GM18526 (cell line): Measurements from ENCODE around the gene AKT3.

ENCODE experiments used
- POLR2A ChIP-seq: IDR thresholded peaks from 3 replicates; pipeline ENCODE4 v1.6.1; 2011; ENCODE audit not compliant: insufficient read length; ENCODE audit errors: extremely low read depth

AKT3 gene

DNA sequence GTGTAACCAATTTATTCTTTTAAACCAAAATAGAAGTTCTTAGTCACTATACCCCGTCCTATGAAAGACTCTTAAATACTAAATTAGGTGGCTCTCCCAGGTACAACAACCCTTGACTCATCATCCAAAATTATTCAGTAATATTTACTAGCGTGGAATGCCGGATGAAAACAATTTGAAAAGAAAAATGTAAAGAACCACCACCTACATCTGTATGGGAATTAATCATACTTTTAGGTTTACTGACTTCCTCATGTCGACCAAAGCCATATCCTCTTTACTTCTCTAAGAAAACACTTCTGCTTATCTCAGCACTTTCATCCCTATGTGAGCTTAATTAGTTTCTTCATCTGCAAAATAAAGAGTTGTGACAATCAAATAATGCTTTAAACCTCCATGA, 139.6 kb downstream of the AKT3 start:
- no peak for TF ChIP-seq POLR2A

DNA sequence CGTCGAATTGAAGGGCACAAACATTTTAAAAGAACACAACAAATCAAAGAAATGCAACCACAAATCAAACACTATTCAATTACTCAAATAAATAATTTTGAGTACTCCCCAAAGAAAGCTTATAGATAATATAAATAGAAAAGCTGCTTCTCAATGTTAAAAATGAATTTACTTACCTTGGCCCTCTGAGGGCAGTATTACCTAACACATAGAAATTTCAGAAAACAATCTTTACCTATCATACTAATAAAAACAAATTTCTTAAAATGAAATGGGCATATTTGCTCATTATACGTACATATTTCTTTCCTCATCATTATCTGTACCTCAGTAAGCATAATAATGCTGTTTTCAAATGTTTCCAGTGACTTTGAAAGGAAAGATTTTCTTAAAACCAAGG, 141.8 kb downstream of the AKT3 start:
- TF ChIP-seq POLR2A = no peak

DNA sequence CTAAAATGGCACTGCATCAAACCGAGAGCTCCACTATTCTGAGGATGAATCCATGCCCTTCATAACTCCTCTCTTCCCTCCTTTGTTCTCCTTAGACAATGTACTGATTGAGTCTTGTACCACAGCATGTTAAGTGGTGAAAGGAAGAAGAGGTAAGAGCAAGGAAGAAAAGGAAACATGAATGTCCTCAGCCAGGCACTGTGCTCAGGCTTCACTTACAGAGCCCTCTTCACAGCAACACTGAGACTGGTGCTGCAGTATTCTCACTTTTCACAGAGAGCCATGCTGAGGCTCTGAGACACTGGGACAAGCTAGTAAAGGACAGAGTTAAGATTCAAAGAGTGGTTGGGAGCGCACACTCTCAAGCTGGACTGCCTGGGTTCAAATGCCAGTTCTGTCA, 143.5 kb downstream of the AKT3 start:
- no peak for TF ChIP-seq POLR2A

DNA sequence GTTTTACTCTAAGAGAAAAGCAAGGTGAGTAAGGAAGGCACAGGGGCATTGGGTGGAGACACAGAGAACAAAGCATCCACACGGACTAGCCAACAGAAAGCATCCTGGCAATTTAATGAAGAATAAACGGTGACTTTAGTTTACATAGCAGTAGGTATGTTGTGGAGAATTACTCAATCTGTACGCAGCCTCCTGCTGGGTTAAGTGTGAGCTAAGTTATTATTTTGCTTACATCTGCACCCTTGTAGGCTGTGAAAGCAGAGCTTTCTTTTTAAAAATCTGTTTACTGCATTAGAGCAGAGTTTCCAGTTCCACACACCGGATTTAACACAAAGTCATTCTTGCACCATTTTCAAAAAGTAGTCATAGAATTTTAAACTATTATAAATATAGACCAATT, 144.5 kb downstream of the AKT3 start:
- TF ChIP-seq POLR2A = no peak

DNA sequence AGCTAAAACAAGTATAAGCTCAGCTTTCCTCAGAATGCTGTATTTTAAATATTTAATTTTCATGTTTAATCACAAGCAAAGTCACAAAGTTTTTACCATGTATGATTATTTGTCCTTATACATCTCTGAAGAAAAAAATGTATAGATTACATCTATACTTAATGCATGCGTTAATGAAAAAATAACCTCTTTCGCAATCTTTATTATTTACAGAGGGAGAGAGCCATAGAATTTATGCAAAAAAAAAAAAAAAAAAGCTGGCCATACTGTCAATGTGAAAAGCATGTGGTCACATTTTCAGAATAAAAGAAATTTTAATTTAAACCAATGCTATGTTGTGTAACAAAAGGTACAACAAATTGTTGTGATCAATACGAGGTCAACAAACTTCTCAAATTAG, 148.2 kb downstream of the AKT3 start:
- TF ChIP-seq POLR2A = no peak

DNA sequence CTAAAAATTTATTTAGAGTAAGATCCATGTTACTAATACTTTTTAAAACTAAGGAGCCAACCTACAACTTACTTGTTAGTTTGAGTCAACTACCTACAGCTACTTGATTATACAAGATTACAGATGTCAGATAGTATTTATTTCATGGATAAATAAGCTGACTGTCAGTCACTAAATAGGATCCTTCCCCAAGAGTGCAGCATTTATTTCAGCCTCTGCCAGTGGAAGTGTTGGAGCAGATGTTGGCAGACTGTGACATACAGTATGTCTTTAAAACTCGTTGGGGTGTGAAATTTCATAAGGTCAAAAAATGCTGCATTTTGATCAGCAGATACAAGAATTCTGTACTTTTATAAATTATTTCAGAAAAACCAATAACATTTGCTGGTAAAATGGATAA, 156.2 kb downstream of the AKT3 start:
- TF ChIP-seq POLR2A = no peak

DNA sequence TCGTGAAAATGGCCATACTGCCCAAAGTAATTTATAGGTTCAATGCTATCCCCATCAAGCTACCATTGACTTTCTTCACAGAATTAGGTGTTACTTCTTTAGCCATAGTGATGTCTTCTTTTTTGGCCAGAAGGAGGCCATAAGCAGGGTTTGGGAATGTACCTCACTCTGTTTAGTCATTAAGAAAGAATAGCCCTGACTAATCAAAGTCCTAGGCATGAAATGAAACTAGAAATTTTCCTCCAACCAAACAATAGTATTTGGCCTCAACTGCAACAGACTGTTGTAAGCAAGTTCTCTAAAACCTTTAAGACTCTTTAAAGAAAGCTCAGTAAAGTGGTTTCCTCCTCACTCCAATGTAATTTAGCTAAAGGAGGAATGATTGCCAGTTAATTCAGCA, 163.9 kb downstream of the AKT3 start:
- no peak for TF ChIP-seq POLR2A

DNA sequence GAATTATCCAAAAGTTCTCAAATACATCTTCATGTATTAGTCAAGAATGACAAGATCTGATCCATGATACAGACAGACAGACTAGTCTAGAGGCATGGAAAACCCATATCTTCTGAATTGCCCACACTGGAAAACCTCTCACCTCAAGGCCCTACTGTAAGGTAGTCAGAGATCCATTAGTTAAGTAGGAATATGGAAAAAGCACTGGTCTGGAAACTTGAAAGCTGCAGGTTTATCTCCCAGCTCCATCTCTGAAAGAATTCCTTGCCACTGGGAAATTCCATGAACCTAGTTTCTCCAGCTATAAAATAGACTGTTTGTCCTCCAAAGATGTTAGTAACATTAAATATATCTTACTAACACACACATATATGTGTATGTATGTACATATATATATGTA, 169.2 kb downstream of the AKT3 start:
- no peak for TF ChIP-seq POLR2A

DNA sequence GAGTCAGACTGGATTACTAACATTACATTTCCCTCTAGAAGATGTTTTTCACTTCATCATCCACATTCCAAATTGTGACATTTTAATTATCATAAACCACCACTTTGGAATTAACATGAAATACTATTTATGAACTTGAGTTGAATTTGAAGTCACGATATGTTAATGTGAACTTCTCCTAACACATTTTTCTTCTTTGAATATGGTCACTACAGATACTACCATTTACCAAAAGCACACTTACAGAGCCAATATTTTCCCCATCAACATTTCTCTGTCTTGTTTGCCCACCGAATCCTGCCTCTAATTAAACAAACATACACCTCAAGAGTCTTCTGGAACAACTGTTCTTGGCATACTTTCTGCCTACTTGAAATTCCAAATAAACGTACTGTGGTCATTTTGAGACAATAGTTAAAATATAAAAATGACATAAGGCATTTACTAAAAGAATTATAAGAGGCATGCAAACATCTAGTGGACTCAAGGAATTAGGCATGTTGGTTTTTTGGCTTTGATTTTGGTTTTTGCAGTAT, 177.4 kb downstream of the AKT3 start:
- no peak for TF ChIP-seq POLR2A

DNA sequence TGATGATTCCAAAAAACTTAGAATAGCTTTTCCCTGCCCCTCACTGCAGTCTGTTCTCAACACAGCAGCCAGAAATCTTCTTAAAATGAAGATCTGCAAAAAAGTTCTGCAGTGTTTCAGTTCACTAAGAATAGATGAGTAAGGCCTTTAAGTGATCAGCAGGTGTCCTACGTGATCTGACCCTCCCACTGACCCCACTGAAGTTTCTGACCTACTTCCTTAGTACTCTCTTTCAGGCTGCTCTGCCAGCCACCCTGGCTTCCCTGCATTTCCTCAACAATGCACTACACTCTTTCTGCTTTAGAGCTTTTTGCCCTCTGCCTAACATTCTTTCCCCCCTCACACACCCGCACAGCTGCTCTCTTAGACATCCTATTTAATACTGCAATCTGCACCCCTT, 182.5 kb downstream of the AKT3 start:
- no peak for TF ChIP-seq POLR2A

DNA sequence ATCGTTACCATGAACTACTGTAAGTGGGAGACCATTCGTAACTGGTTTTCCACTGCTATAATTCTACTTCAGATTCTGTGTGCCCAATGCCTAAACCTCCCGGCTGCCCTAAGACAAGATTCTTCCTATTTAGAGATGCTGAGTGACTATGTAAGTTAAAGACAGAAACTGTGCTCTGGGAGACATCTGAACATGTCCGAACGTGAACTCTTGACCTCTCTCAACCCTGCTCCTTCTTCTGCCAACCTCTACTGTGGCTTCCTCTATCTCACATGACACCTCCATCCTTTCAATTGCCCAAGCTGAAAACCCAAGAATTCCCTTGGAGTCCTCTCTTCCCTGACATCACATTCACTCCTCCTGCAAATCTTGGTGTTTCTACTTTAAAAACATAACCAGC, 182.9 kb downstream of the AKT3 start:
- no peak for TF ChIP-seq POLR2A

DNA sequence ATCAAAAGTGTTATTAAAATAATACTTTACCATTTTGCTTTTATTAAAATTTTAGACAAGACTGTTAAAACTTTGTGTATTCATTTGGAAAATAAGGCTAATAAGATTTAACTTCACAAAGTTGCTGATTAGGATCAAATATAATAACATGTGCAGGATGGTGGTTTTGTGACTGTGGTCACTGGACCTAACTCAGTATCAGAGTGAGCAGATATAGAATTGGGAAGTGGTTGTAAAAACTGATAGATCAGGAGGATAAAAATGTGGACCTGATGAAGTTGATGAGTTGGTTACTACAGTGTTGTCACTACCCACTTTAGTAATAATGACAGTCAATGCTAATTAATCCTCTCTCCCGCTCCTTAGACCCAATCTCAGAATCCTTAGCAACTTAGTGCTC, 186.4 kb downstream of the AKT3 start:
- no peak for TF ChIP-seq POLR2A

DNA sequence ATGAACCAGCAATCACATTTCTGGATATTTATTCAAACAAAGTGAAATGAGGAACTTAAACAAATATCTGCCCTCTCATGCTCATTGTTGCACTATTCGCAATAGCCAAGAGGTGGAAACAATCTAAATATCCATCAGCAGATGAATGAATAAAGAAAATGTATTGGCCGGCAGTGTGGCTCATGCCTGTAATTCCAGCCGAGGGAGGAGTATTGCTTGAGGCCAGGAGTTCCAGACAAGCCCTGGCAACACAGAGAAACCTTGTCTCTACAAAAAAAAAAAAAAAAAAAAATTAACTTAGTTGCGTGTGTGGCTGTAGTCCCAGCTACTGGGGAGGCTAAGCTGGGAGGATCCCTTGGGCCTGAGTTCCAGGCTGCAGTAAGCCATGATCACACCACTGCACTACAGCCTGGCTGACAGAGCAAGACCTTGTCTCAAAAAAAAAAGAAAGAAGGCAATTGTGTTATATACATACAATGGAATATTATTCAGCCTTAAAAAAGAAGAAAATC, 191.4 kb downstream of the AKT3 start:
- no peak for TF ChIP-seq POLR2A

DNA sequence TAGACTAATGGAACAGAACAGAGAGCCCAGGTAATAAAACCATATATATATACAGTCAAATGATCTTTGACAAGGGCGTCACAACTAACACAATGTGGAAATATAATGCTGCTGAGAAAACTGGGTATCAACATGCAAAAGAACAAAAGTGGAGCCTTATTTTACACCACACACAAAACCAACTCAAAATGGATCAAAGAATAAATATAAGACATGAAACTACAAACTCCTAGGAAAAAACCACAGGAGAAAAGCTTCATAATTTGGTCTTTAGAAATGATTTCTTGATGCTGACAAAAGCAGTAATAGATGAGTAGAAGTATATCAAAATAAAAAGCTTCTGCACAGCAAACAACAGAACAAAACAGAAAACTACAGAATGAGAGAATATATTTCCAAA, 192.2 kb downstream of the AKT3 start:
- TF ChIP-seq POLR2A = no peak

DNA sequence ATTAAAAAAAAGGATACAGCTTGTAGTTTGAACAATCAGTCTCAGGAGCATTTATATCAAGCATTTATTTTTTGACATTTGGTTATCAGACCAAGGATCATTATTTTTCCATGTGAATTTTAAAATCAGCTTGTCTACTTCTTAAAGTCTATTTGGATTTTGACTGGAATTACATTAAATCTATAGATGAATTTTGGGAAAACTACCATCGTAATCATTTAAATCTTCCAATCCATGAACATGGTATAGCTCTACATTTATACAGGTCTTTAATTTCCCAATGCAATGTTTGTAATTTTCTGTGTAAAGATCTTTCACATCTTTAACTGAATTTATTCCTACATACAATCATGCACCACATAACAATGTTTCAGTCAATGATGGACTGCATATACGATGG, 203.2 kb downstream of the AKT3 start:
- TF ChIP-seq POLR2A = no peak

DNA sequence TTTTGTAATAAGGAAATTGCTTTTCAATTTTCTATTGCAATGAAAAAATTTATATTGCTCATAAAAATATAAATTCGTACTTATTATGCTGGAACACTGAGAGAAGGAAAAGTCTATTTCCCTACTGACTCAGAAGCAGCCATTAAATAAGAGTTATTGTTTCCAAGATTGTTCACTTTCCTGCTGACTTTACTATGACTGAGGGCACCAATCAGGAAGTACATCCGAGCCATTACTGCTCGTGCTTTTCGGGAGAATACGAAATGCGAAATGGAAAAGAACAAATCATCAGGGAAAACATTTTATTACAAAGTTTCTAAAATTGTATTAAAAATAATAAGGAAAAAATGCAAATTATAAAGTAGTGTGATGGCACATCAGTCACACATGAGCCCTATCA, 204.8 kb downstream of the AKT3 start:
- TF ChIP-seq POLR2A = no peak

DNA sequence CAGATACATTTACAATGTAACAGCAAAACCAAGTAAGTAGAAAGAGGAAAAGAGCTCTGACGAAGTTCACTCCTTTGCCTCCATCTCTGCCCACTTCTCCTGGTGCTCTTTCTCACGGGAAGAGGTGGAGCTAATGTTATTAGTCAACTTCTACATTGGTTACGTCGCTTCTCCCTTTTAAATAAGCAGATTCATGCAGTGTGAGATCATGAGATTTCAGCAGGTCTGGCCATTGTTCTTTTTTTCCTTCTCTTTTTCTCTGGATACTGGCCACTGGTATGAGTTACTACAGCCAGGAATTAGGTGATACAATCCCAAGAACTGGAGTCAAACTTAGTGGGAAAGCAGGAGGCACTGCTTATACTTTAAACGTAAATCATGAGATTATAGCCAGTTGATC, 207.1 kb downstream of the AKT3 start:
- TF ChIP-seq POLR2A = no peak

DNA sequence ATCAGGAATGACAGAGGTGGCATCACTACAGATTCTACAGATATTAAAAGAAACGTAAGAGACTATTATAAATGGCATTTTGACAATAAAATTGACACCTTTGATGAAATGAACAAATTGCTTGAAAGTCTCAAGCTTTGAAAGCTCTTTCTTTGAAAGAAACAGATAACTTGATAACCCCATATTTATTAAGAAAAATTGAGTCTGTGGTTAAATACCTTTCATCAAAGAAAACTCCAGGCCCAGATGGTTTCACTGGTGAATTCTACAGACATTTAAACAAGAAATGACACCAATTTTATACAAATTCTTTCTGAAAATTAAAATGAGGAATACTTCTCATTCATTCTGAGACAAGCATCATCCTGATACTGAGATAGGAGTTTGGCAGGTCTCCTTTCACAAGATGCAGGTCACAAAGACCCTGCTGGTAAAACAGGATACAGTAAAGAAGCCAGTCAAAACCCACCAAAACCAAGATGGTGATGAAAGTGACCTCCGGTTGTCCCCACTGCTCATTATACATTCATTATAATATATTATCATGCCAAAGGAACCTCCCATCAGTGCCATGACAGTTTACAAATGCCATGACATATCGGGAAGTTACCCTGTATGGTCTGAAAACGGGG, 210.9 kb downstream of the AKT3 start:
- no peak for TF ChIP-seq POLR2A

DNA sequence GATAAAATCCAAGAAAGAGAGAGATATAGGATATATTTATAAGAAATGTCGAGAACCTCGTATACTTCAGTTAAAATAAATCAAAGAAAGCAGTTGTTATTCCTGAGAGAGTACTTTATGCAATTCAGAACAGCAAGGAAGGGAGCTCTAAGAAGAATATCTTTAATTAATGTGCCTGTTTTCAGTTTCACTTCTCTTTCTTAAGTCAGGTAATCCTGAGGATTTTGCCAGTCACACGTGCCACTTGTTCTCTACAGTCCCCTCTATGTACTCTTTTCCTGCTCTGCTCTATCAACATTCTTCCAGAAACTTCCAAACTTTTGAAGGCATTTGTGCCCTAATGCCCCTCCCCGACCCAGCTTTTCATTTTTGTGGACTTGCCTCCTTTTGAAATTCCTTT, 211.9 kb downstream of the AKT3 start:
- no peak for TF ChIP-seq POLR2A
